Stimulated activated CD4-positive, alpha-beta T cell treated with anti-CD3 and anti-CD28 coated beads, Interleukin-1b, Interleukin-23, amount 100 ng/mL, for 48 hours (primary cell): ENCODE data around the gene PACS2.
"Not testable (repeated sequence)": the region's sequence is repeated elsewhere in the genome, so short reads cannot be mapped to it uniquely, and the experiment has no call there.

Experiments used
- DNase-seq: peaks from one replicate; pipeline ENCODE4 v3.0.0-alpha.2; 2020

Gene PACS2

DNA sequence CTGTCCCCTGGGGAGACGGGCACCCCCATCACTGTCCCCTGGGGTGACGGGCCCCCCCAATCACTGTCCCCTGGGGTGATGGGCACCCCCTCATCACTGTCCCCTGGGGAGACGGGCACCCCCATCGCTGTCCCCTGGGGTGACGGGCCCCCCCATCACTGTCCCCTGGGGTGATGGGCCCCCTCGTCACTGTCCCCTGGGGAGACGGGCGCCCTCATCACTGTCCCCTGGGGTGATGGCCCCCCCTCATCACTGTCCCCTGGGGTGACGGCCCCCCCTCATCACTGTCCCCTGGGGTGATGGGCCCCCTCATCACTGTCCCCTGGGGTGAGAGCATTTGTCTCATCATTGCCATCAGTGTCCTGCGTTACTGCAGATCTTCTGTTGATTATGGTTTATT lies 38.6 kb downstream of the PACS2 start:
- DNase-seq: no peak

- DNase-seq: no peak
Observed at GRCh38 chr14:105354541-105354940, 40.0 kb downstream of the PACS2 start.

GRCh38 chr14:105355049-105355575 lies 40.6 kb downstream of the PACS2 start:
- DNase-seq: no peak

GRCh38 chr14:105355850-105356604 lies 41.5 kb downstream of the PACS2 start:
- no peak for DNase-seq

GRCh38 chr14:105356927-105357326 lies 42.4 kb downstream of the PACS2 start:
- DNase-seq: no peak

DNA sequence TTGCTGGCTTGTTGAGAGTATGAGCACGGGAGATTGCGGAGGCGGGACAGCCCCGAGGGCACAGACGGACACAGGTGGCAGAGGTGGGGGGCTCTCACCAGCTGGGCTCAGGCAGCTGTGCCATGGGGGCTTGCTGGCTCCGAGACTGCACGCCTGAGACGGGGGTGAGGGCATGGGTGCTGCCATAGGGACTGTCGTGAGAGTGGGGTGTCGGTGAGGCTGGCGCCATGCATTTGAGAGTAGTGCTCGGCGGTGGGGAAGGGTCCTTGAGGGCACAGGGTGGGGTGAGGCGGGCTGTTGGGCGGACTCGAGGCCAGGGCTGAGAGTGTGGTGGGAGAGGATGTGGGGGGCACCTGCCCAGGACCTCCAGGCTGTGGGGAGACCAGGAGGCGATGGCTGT lies 43.1 kb downstream of the PACS2 start:
- no peak for DNase-seq

GRCh38 chr14:105358140-105358846 lies 43.7 kb downstream of the PACS2 start:
- no peak for DNase-seq

- no peak for DNase-seq
Observed at GRCh38 chr14:105358943-105359342, 44.4 kb downstream of the PACS2 start.

DNA sequence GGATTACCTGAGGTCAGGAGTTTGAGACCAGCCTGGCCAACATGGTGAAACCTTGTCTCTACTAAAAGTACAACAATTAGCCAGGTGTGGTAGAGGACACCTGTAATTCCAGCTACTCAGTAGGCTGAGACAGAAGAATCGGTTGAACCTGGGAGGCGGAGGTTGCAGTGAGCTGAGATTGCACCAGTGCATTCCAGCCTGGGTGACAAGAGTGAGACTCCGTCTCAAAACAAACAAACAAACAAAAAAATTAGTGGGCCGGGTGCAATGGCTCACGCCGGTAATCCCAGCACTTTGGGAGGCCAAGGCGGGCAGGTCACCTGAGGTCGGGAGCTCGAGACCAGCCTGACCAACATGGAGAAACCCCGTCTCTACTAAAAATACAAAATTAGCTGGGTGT lies 46.9 kb downstream of the PACS2 start:
- DNase-seq: not testable (repeated sequence)

- DNase-seq: peak; percentile 14
Observed at GRCh38 chr14:105363847-105364708, 49.5 kb downstream of the PACS2 start.

DNA sequence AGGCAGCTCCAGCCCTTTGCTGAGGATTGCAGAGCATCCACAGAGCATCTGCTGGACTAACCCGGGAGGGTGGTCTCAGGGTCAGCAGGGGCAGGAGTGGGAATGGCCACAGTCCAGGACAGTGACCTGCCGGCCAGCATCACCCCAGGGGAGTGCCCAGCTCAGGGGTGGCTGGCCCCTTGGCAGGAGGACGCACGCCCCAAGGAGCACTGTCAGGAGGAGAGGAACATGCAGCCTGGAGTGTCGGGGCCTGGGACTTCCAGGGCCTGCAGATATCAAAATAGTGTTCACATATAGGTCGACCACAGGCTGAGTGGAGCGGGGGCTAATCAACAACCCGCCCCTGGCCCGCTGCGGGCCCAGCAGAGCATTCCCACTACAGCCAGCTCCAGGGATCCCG lies 50.6 kb downstream of the PACS2 start:
- DNase-seq: no peak

GRCh38 chr14:105365681-105366080 lies 51.1 kb downstream of the PACS2 start:
- no peak for DNase-seq

DNA sequence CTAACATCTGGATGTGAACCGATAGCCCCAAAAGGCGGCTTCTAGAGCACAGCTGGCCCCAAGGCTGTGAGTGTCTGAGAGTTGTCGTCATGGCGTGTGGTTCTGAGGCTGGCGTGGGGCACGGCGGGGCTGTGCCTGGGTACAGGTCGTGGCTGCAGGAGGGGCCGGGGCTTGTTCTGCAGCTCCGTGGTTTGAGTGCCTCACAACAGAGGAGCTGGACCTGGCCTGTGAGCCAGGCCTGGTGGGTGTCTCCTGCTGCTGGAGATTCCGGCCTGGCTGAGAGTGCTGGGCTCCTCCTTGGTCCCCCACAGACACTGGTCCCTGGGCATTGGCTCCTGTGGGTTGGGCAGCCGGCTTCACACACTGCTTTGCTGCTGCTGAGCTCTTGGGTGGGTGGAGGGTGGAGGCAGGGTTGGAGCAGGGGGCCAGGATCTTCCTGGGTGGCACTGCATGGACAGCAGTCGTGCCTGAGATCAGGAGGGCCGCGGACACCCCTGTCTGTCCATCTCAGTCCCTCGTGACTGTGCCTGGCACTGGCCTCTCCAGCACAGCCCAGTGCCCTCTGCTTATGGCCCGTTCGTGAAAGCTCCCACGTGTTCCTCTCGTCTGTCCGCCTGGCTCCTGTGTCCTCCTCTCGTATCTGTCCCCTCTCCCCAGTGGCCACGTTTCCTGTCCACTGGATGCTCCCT lies 52.0 kb downstream of the PACS2 start:
- no peak for DNase-seq

- DNase-seq: no peak
Observed at GRCh38 chr14:105367116-105368031, 52.8 kb downstream of the PACS2 start.

DNA sequence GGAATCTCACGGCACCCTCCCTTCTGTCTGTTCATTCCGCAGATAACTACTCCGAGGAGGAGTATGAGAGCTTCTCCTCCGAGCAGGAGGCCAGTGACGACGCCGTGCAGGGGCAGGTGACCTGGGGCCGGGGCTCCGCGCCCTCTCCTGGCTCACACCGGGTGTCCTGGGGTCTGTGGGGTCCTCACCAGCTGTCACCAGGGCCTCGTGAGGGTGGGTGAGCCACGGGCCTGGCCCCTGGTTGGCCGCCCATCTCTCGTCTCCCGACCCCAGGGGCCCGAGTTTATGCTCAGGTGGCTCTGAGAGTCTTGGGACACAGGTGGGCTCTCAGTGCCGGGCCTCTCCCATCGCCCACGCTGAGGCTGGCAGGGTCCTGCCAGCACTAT lies 53.5 kb downstream of the PACS2 start:
- DNase-seq: no peak

DNA sequence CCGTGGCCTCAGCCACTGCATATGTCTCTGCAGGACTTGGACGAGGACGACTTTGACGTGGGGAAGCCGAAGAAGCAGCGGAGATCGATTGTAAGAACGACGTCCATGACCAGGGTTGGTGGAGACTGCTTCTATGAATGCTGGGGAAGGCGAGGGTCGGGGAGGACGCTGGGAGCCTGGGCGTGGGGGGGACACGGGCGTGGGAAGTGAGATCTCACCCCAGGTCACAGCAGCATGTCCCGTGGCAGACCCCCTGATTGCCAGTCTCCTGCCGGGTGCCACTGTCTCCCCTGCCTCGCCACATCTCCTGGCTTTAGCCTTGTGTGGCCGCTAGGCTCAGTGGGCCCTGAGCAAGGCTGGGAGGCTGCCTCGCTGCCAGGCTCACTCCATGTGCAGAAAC lies 53.9 kb downstream of the PACS2 start:
- DNase-seq: no peak

DNA sequence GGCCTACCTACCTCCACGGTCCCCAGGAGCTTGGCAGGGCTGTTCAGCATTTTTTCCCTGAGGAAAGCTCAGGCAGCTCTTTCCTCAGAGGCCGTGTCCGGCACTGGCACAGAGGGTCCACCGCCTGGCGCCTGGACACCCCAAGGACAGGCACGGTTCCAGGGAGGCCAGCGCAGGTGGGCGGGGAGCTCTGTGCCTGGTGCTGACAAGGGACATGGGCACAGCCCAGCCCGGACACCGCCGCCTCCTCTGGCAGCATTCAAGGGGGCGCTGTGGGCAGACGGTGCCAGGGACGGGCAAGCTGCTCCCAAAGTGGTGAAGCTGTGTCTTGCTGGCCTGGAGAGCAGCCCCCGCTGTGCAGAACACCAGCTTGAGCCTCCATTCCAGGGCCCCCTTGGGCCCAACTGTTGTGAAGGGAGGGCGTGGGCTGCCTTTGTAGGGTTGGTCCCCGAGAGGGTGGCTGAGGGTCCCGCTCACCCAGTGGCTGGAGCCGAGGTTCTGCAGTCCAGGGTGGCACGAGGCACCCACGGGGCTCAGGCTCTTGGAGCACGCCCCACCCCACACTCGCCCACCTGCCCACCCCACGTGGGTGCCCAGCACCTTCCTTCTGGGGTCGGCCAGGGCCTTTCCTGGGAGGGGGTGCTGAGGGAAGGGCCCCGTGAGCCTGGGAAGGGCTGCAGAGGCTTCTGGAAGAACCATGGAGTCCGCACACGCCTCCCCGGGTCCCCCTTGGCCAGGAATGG lies 54.5 kb downstream of the PACS2 start:
- DNase-seq: no peak

DNA sequence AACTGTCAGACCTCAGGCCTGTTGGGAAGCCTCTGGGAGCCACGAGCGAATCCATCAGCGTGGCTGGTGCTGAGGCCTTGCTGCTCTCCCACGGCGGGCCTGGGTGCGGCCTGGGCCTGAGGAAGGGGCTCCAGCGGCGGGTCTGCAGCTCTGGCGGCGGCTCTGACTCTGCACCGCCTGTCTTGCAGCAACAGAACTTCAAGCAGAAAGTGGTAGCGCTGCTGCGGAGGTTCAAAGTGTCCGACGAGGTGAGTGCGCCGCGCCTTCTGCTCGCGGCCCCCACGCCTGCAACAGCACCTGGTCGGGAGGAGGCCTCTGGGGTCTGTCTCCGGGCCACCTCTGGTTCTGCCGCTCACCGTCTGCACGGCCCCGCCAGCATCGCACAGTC lies 55.1 kb downstream of the PACS2 start:
- no peak for DNase-seq

DNA sequence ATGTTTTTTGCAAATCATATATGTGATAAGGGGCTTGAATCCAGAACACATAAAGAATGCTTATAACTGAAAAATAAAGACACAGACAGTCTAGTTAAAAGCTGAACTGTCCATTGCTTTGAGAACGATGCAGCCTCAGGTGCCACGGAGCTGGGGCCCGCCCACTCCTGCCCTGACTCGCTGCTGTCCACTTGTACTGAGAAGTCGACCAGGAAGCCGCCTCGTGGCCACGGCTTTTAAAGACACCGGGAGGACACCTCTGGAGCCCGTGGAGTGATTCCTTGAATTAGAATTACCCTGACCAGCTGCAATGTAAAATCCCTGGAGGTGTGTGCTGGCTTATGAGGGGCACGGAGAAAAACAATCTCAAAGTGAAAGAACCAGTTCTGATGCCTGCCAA lies 59.8 kb downstream of the PACS2 start:
- DNase-seq: no peak

DNA sequence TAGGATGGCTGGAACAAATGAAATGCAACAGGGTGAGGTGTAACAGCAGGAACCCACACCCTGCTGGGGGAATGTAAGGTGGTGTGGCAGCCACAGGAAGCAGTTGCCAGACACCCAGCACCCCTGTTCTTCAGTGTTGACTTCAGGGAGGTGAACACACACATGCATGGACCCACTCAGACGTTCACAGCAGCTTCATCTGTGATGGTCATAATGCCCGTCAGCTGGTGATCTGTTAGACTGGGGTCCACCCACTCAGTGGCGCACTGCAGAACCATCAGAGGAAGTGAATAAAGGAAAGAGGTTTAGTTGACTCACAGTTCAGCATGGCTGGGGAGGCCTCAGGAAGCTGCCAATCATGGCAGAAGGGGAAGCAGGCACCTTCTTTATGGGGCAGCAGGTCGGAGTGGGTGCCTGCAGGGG lies 61.1 kb downstream of the PACS2 start:
- peak; percentile 71 for DNase-seq
